GM19463 (cell line): ENCODE data around the gene WNT7A.

ENCODE experiments used
- ATAC-seq: cut with Tn5 transposase; IDR thresholded peaks from one replicate; pipeline ENCODE4 v1.9.1; 2021; ENCODE audit warnings: mild to moderate bottlenecking, moderate library complexity; ENCODE audit not compliant: unreplicated experiment

The WNT7A gene

GRCh38 chr3:13798401-13798800, 81.5 kb downstream of the WNT7A start:
- no peak for ATAC-seq

- ATAC-seq = no peak
These were observed 83.0 kb downstream of the WNT7A start for GRCh38 chr3:13796701-13797460.

GRCh38 chr3:13795816-13796215, 84.1 kb downstream of the WNT7A start:
- no peak for ATAC-seq

- ATAC-seq = no peak
These were observed 85.5 kb downstream of the WNT7A start for GRCh38 chr3:13794322-13794721.

GRCh38 chr3:13793451-13793850, 86.4 kb downstream of the WNT7A start:
- ATAC-seq = no peak

- no peak for ATAC-seq
These were observed 87.1 kb downstream of the WNT7A start for GRCh38 chr3:13792512-13793371.

GRCh38 chr3:13792051-13792490, 87.8 kb downstream of the WNT7A start:
- ATAC-seq = no peak

GRCh38 chr3:13791198-13792050, 88.4 kb downstream of the WNT7A start:
- ATAC-seq = no peak

GRCh38 chr3:13790376-13791197, 89.3 kb downstream of the WNT7A start:
- no peak for ATAC-seq

GRCh38 chr3:13788522-13789424, 91.1 kb downstream of the WNT7A start:
- no peak for ATAC-seq

- ATAC-seq = no peak
These were observed 92.2 kb downstream of the WNT7A start for GRCh38 chr3:13787533-13788132.

GRCh38 chr3:13786811-13787210, 93.1 kb downstream of the WNT7A start:
- no peak for ATAC-seq

- no peak for ATAC-seq
These were observed 93.9 kb downstream of the WNT7A start for GRCh38 chr3:13785853-13786436.

GRCh38 chr3:13785351-13785750, 94.5 kb downstream of the WNT7A start:
- no peak for ATAC-seq

GRCh38 chr3:13783476-13783875, 96.4 kb downstream of the WNT7A start:
- no peak for ATAC-seq

- no peak for ATAC-seq
These were observed 97.4 kb downstream of the WNT7A start for GRCh38 chr3:13782501-13782900.

- no peak for ATAC-seq
These were observed 98.5 kb downstream of the WNT7A start for GRCh38 chr3:13781417-13781816.

- no peak for ATAC-seq
These were observed 99.3 kb downstream of the WNT7A start for GRCh38 chr3:13780432-13781176.
